B cell (primary cell): Measurements from ENCODE around the gene ARHGAP29. TPM values are rescaled to one million over a fixed set of nuclear protein-coding genes. Genes with fewer than 3 reads are reported as not detected.

ENCODE experiments used
- ATAC-seq: fragments of 200-7000 bp; cut with Tn5 transposase; one replicate; pipeline ENCODE4 v1.10.0; 2021; ENCODE audit warnings: low read depth, mild to moderate bottlenecking, moderate number of reproducible peaks, moderate library complexity
- CTCF ChIA-PET: fragments of 350-600 bp; sonication (Branson Sonifier 250); formaldehyde crosslinking; loops from one replicate; lab custom pipeline; 2021; ENCODE audit warnings: antibody characterized with exemption, inconsistent platforms; lab: Charles Lee
- POLR2A ChIA-PET: fragments of 350-600 bp; sonication (Branson Sonifier 250); formaldehyde crosslinking; loops from one replicate; lab custom pipeline; 2021; ENCODE audit warnings: antibody characterized with exemption; lab: Charles Lee
- DNase-seq: peaks from one replicate; pipeline ENCODE4 v3.0.0; 2013
- H2AFZ ChIP-seq: 2 replicates; pipeline ENCODE4 v1.6.1; 2012; ENCODE audit warnings: mild to moderate bottlenecking, low read depth, low read length; ENCODE audit not compliant: insufficient read depth, poor library complexity, severe bottlenecking
- H3K27ac ChIP-seq, 2 donors: 1 replicate in 1 of 2; 2 replicates in 1 of 2; pipeline ENCODE4 v1.5.1; 2012 to 2013; ENCODE audit warnings: low read length in 2 of 2, mild to moderate bottlenecking in 2 of 2, moderate library complexity in 1 of 2
- H3K27me3 ChIP-seq, 4 experiments: fragments of 200-600 bp in 1 of 4; sonication (generic) in 1 of 4; replicated peaks in 1 of 4; 1 replicate in 2 of 4; 2 replicates in 2 of 4; pipeline versions ENCODE4 v1.6.1 to v1.7.0; 2013 to 2016; ENCODE audit warnings: low read length in 3 of 4, mild to moderate bottlenecking in 2 of 4, mixed read lengths in 1 of 4, moderate library complexity in 1 of 4; ENCODE audit not compliant: insufficient read depth in 4 of 4, control insufficient read depth in 3 of 4; ENCODE audit errors: control extremely low read depth in 1 of 4
- H3K36me3 ChIP-seq, 2 experiments: replicated peaks in 1 of 2; 1 replicate in 1 of 2; 2 replicates in 1 of 2; pipeline versions ENCODE4 v1.6.1 to v1.7.1; 2013; ENCODE audit warnings: low read length in 1 of 2; ENCODE audit not compliant: insufficient read depth in 2 of 2, control insufficient read depth in 1 of 2; ENCODE audit errors: control extremely low read depth in 1 of 2, extremely low read depth in 1 of 2
- H3K4me1 ChIP-seq, 2 donors: fragments of 200-600 bp in 1 of 2; sonication (generic) in 1 of 2; 1 replicate in 1 of 2; 2 replicates in 1 of 2; pipeline versions ENCODE4 v1.5.1 to v1.6.1; 2013 to 2017; ENCODE audit warnings: low read length in 2 of 2; ENCODE audit not compliant: control insufficient read depth in 2 of 2, insufficient read depth in 2 of 2
- H3K4me2 ChIP-seq: replicated peaks from 2 replicates; pipeline ENCODE3; 2012; ENCODE audit warnings: mild to moderate bottlenecking, low read depth, low read length; ENCODE audit not compliant: poor library complexity, severe bottlenecking
- H3K4me3 ChIP-seq, 5 experiments: fragments of 200-600 bp in 1 of 5; sonication (generic) in 1 of 5; 1 replicate in 3 of 5; 2 replicates in 2 of 5; pipeline versions ENCODE4 v1.5.1 to v1.7.0; 2011 to 2016; ENCODE audit warnings: low read length in 4 of 5, mild to moderate bottlenecking in 4 of 5, low read depth in 2 of 5, control low read depth in 1 of 5, moderate library complexity in 1 of 5; ENCODE audit not compliant: insufficient read depth in 1 of 5; ENCODE audit errors: control extremely low read depth in 1 of 5, extremely low read depth in 1 of 5
- H3K79me2 ChIP-seq: fragments of 200-600 bp; sonication (generic); one replicate; pipeline ENCODE4 v1.6.0; 2016; ENCODE audit warnings: low read length; ENCODE audit not compliant: control insufficient read depth, insufficient read depth
- H3K9ac ChIP-seq: fragments of 200-600 bp; sonication (generic); 2 replicates; pipeline ENCODE4 v1.6.1; 2017; ENCODE audit warnings: mild to moderate bottlenecking, low read length, moderate library complexity
- H3K9me3 ChIP-seq, 3 donors: one replicate each; pipeline versions ENCODE4 v1.6.1 to v1.7.1; 2013; ENCODE audit warnings: low read length in 2 of 3; ENCODE audit not compliant: control insufficient read depth in 2 of 3, insufficient read depth in 1 of 3; ENCODE audit errors: control extremely low read depth in 1 of 3
- H4K20me1 ChIP-seq: 2 replicates; pipeline ENCODE4 v1.6.0; 2012; ENCODE audit warnings: mild to moderate bottlenecking, low read length; ENCODE audit not compliant: insufficient read depth, control insufficient read depth, poor library complexity, severe bottlenecking
- H3K27ac Mint-ChIP-seq: one replicate; pipeline ENCODE4 v1.8.0; 2021; ENCODE audit warnings: mixed read lengths
- H3K27me3 Mint-ChIP-seq: one replicate; pipeline ENCODE4 v1.8.0; 2021; ENCODE audit warnings: mixed read lengths
- H3K4me1 Mint-ChIP-seq: one replicate; pipeline ENCODE4 v1.8.0; 2021; ENCODE audit warnings: mixed read lengths
- H3K4me3 Mint-ChIP-seq: one replicate; pipeline ENCODE4 v1.8.0; 2021; ENCODE audit warnings: mixed read lengths
- H3K9me3 Mint-ChIP-seq: one replicate; pipeline ENCODE4 v1.8.0; 2022; ENCODE audit warnings: mixed read lengths; ENCODE audit not compliant: insufficient read depth
- EZH2 ChIP-seq: IDR thresholded peaks from 2 replicates; pipeline ENCODE4 v1.6.1; 2012; ENCODE audit warnings: borderline replicate concordance, low read depth, mild to moderate bottlenecking, moderate library complexity, low read length; ENCODE audit not compliant: insufficient read depth, poor library complexity, severe bottlenecking
- WGBS: methylation state at CpG from one replicate; pipeline ENCODE4 v1.1.5; 2013; ENCODE audit warnings: missing lambda C conversion rate; ENCODE audit not compliant: insufficient coverage; 5-methylcytosine and 5-hydroxymethylcytosine counted together
- intact Hi-C: fragments of 100-400 bp; cut with micrococcal nuclease; formaldehyde crosslinking; loops from one replicate; pipeline ENCODE4 v1.10.0; 2022
- polyA plus RNA-seq: library from polyadenylated mRNA; depleted of rRNA; stranded (reverse); fragments of >200 nt; gene quantifications from 2 replicates; pipeline ENCODE4 v1.2.3, GENCODE V29; 2012
- total RNA-seq, 2 donors: library from RNA; stranded (reverse); fragments of 120-200 nt in 1 of 2; gene quantifications; 1 replicate in 1 of 2; 2 replicates in 1 of 2; pipeline versions ENCODE4 v1.2.3 to v1.2.4, GENCODE V29; 2013 to 2022
- TF ChIP-seq, protein P1 (sequence below): fragments of 200-600 bp; IDR thresholded peaks from one replicate; pipeline ENCODE4 v1.8.0; 2022; ENCODE audit warnings: antibody characterized with exemption, mild to moderate bottlenecking

ARHGAP29 gene
- total and polyA plus RNA-seq, 2 donors (not counting 1 experiment from before 2014, with no cell fraction given), result not detected

DNA sequence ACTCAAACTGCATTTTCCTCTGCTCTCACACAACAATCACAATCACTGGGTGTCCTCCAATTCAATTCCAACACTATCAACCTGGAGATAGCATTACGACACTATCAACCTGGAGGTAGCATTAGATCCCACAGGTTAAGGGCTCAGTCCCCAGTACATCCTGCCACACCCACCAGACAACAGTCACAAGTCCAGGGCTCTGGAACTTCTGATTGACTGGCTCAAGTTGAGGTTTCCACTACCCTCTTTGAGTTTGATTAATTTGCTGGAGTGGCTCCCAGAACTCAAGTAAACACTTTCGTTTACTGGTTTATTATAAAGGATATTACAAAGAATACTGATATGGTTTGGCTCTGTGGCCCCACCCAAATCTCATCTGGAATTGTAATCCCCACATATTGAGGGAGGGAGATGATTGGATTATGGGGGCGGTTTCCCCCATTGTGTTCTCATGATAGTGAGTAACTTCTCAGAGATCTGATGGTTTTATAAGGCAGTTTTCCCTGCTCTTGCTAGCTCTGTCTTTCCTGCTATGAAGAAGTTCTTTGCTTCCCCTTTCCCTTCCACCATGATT, 49.6 kb upstream of the ARHGAP29 start:
- ChIA-PET CTCF (no interaction called here), POLR2A (no interaction called here)
- Histone ChIP-seq H3K4me1 (no peaks in the 10 kb centered on the region), H3K9me3 (no peaks in the 10 kb centered on the region), H3K36me3 (no peaks in the 10 kb centered on the region), H3K9ac (no peak overlapping the region), H3K79me2 (no peaks in the 10 kb centered on the region), H2AFZ (no peak overlapping the region), H3K4me2 (no peak overlapping the region), H3K27me3 (no peaks in the 10 kb centered on the region), H3K4me3 (no peak overlapping the region), H3K27ac (no peak overlapping the region), H4K20me1 (no peaks in the 10 kb centered on the region)
- H3K9me3 Mint-ChIP-seq, result peaks cover 5% of the 10 kb centered on the region
- TF ChIP-seq EZH2, result no peak
- TF ChIP-seq, protein P1, sequence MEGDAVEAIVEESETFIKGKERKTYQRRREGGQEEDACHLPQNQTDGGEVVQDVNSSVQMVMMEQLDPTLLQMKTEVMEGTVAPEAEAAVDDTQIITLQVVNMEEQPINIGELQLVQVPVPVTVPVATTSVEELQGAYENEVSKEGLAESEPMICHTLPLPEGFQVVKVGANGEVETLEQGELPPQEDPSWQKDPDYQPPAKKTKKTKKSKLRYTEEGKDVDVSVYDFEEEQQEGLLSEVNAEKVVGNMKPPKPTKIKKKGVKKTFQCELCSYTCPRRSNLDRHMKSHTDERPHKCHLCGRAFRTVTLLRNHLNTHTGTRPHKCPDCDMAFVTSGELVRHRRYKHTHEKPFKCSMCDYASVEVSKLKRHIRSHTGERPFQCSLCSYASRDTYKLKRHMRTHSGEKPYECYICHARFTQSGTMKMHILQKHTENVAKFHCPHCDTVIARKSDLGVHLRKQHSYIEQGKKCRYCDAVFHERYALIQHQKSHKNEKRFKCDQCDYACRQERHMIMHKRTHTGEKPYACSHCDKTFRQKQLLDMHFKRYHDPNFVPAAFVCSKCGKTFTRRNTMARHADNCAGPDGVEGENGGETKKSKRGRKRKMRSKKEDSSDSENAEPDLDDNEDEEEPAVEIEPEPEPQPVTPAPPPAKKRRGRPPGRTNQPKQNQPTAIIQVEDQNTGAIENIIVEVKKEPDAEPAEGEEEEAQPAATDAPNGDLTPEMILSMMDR, result no peak
- H3K4me1 Mint-ChIP-seq, result no peaks in the 10 kb centered on the region
- no peak overlapping the region for H3K4me3 Mint-ChIP-seq
- DNase-seq, result no peak
- H3K27ac Mint-ChIP-seq, result no peak overlapping the region
- peaks cover 23% of the 10 kb centered on the region for H3K27me3 Mint-ChIP-seq
- intact Hi-C loops, result no loop called here
- no peak for ATAC-seq
- 100% methylated on average over 1 of the region's 3 CpGs for WGBS

DNA sequence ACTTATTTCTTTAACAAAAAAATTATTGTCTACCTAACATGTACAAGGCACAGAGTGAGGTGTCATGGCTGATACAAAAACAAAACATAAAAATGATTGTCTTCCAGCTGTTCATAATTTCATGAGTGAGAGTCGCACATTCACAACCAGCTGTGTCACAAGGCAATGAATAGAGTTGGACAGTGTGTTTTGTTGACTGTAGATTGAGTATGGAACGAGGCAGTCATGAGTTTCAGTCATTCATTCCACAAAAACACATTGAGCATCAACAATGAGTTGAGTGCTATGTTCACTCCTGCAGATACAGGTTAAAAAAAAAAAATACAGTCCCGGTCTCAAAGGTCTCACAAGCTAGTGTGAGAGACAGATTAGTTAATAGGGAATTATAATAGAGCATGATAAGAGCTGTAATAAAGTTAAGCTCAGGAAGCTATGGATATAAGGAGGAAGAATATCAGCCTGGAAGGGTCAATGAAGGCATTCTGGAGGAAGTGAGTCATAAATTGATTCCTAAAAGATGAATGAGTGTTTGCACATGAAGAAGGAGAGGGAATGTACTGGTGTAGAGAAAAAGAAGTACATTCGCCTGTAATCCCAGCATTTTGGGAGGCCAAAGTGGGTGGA, 47.8 kb upstream of the ARHGAP29 start:
- Histone ChIP-seq H3K27ac (no peak overlapping the region), H4K20me1 (no peaks in the 10 kb centered on the region), H3K9me3 (no peaks in the 10 kb centered on the region), H3K4me1 (no peaks in the 10 kb centered on the region), H3K4me2 (no peak overlapping the region), H2AFZ (no peak overlapping the region), H3K36me3 (no peaks in the 10 kb centered on the region), H3K27me3 (no peaks in the 10 kb centered on the region), H3K79me2 (no peaks in the 10 kb centered on the region), H3K9ac (no peak overlapping the region), H3K4me3 (no peak overlapping the region)
- WGBS, result 88% methylated on average over 2 of the region's 4 CpGs
- Mint-ChIP-seq H3K27me3 (peaks cover 12% of the 10 kb centered on the region), H3K4me1 (no peaks in the 10 kb centered on the region), H3K9me3 (peaks cover 5% of the 10 kb centered on the region), H3K4me3 (no peak overlapping the region), H3K27ac (no peak overlapping the region)
- no peak for TF ChIP-seq EZH2
- TF ChIP-seq, protein P1, result no peak
- POLR2A ChIA-PET, result no interaction called here
- ATAC-seq, result no peak
- CTCF ChIA-PET, result no interaction called here
- no peak for DNase-seq
- intact Hi-C loops, result no loop called here
